ENCODE data around the gene HEATR5A.

The HEATR5A gene

GRCh38 chr14:31268216-31268615, 152.1 kb downstream of the HEATR5A start:
- H3K27me3 ChIP-seq (ENCODE audit: insufficient read depth, low read depth) = no peaks in the 10 kb centered on the region
- no peaks in the 10 kb centered on the region for H4K20me1 ChIP-seq (ENCODE audit: insufficient read depth)
- H3K4me2 ChIP-seq = no peak overlapping the region
- no peak for TF ChIP-seq CTCF (conservative IDR thresholded peaks at IDR 0.05; ENCODE audit: low read depth, low read length)
- H3K79me2 ChIP-seq (ENCODE audit: insufficient read depth, low read depth) = no peaks in the 10 kb centered on the region
- H3K4me3 ChIP-seq (IDR thresholded peaks at IDR 0.05; ENCODE audit: insufficient read depth, low read depth, low read length) = no peak overlapping the region
- H3K4me1 ChIP-seq (ENCODE audit: low read depth, poor library complexity, severe bottlenecking) = no peaks in the 10 kb centered on the region
- no peak overlapping the region for H3K9ac ChIP-seq
- H3K36me3 ChIP-seq (ENCODE audit: insufficient read depth) = no peaks in the 10 kb centered on the region
- no peak overlapping the region for H3K27ac ChIP-seq
- no peak overlapping the region for H2AFZ ChIP-seq (ENCODE audit: low read depth)

GRCh38 chr14:31266437-31267331, 153.7 kb downstream of the HEATR5A start:
- H3K4me3 ChIP-seq (IDR thresholded peaks at IDR 0.05; ENCODE audit: insufficient read depth, low read depth, low read length) = no peak overlapping the region
- no peaks in the 10 kb centered on the region for H3K27me3 ChIP-seq (ENCODE audit: insufficient read depth, low read depth)
- H4K20me1 ChIP-seq (ENCODE audit: insufficient read depth) = no peaks in the 10 kb centered on the region
- H3K79me2 ChIP-seq (ENCODE audit: insufficient read depth, low read depth) = no peaks in the 10 kb centered on the region
- H3K4me2 ChIP-seq = no peak overlapping the region
- H3K27ac ChIP-seq = no peak overlapping the region
- no peaks in the 10 kb centered on the region for H3K36me3 ChIP-seq (ENCODE audit: insufficient read depth)
- no peak for TF ChIP-seq CTCF (conservative IDR thresholded peaks at IDR 0.05; ENCODE audit: low read depth, low read length)
- H3K9ac ChIP-seq = no peak overlapping the region
- no peak overlapping the region for H2AFZ ChIP-seq (ENCODE audit: low read depth)
- H3K4me1 ChIP-seq (ENCODE audit: low read depth, poor library complexity, severe bottlenecking) = no peaks in the 10 kb centered on the region

GRCh38 chr14:31265701-31266398, 154.5 kb downstream of the HEATR5A start:
- Histone ChIP-seq H3K27me3 (ENCODE audit: insufficient read depth, low read depth) (no peaks in the 10 kb centered on the region), H2AFZ (ENCODE audit: low read depth) (no peak overlapping the region), H3K4me2 (no peak overlapping the region), H3K4me3 (IDR thresholded peaks at IDR 0.05; ENCODE audit: insufficient read depth, low read depth, low read length) (no peak overlapping the region), H4K20me1 (ENCODE audit: insufficient read depth) (no peaks in the 10 kb centered on the region), H3K9ac (no peak overlapping the region), H3K4me1 (ENCODE audit: low read depth, poor library complexity, severe bottlenecking) (no peaks in the 10 kb centered on the region), H3K27ac (no peak overlapping the region), H3K36me3 (ENCODE audit: insufficient read depth) (no peaks in the 10 kb centered on the region), H3K79me2 (ENCODE audit: insufficient read depth, low read depth) (no peaks in the 10 kb centered on the region)
- no peak for TF ChIP-seq CTCF (conservative IDR thresholded peaks at IDR 0.05; ENCODE audit: low read depth, low read length)

GRCh38 chr14:31263485-31264133, 156.7 kb downstream of the HEATR5A start:
- Histone ChIP-seq H3K9ac (no peak overlapping the region), H3K27ac (no peak overlapping the region), H3K36me3 (ENCODE audit: insufficient read depth) (no peaks in the 10 kb centered on the region), H4K20me1 (ENCODE audit: insufficient read depth) (no peaks in the 10 kb centered on the region), H3K4me3 (IDR thresholded peaks at IDR 0.05; ENCODE audit: insufficient read depth, low read depth, low read length) (no peak overlapping the region), H2AFZ (ENCODE audit: low read depth) (no peak overlapping the region), H3K4me1 (ENCODE audit: low read depth, poor library complexity, severe bottlenecking) (no peaks in the 10 kb centered on the region), H3K27me3 (ENCODE audit: insufficient read depth, low read depth) (no peaks in the 10 kb centered on the region), H3K4me2 (no peak overlapping the region), H3K79me2 (ENCODE audit: insufficient read depth, low read depth) (no peaks in the 10 kb centered on the region)
- TF ChIP-seq CTCF (conservative IDR thresholded peaks at IDR 0.05; ENCODE audit: low read depth, low read length) = no peak

Data from KMS-11 (cell line).